Mammary epithelial cell (primary cell): ENCODE results near the gene NRG2.

Experiments used
- EZH2 ChIP-seq: IDR thresholded peaks from 2 replicates; pipeline ENCODE4 v1.6.1; 2012; ENCODE audit warnings: low read length, inconsistent platforms, borderline replicate concordance
- TF ChIP-seq, protein P1 (sequence below), 2 donors: IDR thresholded peaks in 1 of 2; conservative IDR thresholded peaks in 1 of 2; 2 replicates each; pipeline ENCODE4 v1.5.1; 2011 to 2012; ENCODE audit warnings: inconsistent platforms in 2 of 2, low read length in 2 of 2, mild to moderate bottlenecking in 2 of 2, control low read depth in 1 of 2, low read depth in 1 of 2; ENCODE audit not compliant: insufficient read depth in 1 of 2; ENCODE audit errors: extremely low read depth in 1 of 2

GRCh38 chr5:139985290-139985689 lies 57.8 kb downstream of the NRG2 start:
- TF ChIP-seq, protein P1, sequence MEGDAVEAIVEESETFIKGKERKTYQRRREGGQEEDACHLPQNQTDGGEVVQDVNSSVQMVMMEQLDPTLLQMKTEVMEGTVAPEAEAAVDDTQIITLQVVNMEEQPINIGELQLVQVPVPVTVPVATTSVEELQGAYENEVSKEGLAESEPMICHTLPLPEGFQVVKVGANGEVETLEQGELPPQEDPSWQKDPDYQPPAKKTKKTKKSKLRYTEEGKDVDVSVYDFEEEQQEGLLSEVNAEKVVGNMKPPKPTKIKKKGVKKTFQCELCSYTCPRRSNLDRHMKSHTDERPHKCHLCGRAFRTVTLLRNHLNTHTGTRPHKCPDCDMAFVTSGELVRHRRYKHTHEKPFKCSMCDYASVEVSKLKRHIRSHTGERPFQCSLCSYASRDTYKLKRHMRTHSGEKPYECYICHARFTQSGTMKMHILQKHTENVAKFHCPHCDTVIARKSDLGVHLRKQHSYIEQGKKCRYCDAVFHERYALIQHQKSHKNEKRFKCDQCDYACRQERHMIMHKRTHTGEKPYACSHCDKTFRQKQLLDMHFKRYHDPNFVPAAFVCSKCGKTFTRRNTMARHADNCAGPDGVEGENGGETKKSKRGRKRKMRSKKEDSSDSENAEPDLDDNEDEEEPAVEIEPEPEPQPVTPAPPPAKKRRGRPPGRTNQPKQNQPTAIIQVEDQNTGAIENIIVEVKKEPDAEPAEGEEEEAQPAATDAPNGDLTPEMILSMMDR (conservative IDR thresholded peaks at IDR 0.05 in 1 of 2, IDR thresholded peaks at IDR 0.05 in 1 of 2; ENCODE audit: extremely low read depth in 1 of 2, insufficient read depth in 1 of 2, low read depth in 1 of 2, low read length in 2 of 2): no peak
- no peak for TF ChIP-seq EZH2
